SK-N-SH (cell line): ENCODE results near the gene XCR1. TPM values are rescaled to one million over a fixed set of nuclear protein-coding genes. Genes with fewer than 3 reads are reported as not detected.

ENCODE experiments used
- CTCF ChIA-PET: fragments of 300-600, 350-600 bp; formaldehyde crosslinking; extraction: SDS; loops from one replicate; lab custom pipeline; 2021; lab: Yijun Ruan, JAX
- POLR2A ChIA-PET: fragments of 350-600 bp; sonication (Branson Sonifier 250); formaldehyde crosslinking; extraction: SDS; loops from one replicate; lab custom pipeline; 2020; ENCODE audit warnings: antibody characterized with exemption, inconsistent platforms; lab: Yijun Ruan, JAX
- DNase-seq: peaks from one replicate; pipeline ENCODE4 v3.0.0; 2012
- H2AFZ ChIP-seq: fragments of 200-600 bp; sonication (generic); 2 replicates; pipeline ENCODE4 v1.8.1; 2016; ENCODE audit warnings: antibody characterized with exemption, mild to moderate bottlenecking, low read depth
- H3F3A ChIP-seq: fragments of 200-600 bp; sonication (generic); replicated peaks from 2 replicates; pipeline ENCODE3; 2016; ENCODE audit warnings: antibody characterized with exemption, mild to moderate bottlenecking; ENCODE audit not compliant: insufficient read depth
- H3K27ac ChIP-seq, 2 experiments: fragments of 200-500 bp in 1 of 2; fragments of 200-600 bp in 1 of 2; sonication (Bioruptor generic) in 1 of 2; sonication (generic), shearing (Covaris generic) in 1 of 2; 2 replicates each; pipeline versions ENCODE4 v1.5.1 to v1.6.1; 2014 to 2016; ENCODE audit warnings: low read depth in 2 of 2, inconsistent platforms in 1 of 2, low read length in 1 of 2, mild to moderate bottlenecking in 1 of 2, mixed read lengths in 1 of 2
- H3K27me3 ChIP-seq: fragments of 200-600 bp; sonication (generic), shearing (Covaris generic); 2 replicates; pipeline ENCODE4 v1.6.1; 2016; ENCODE audit warnings: mixed run types; ENCODE audit not compliant: insufficient read depth
- H3K36me3 ChIP-seq, 2 experiments: fragments of 200-500 bp in 1 of 2; fragments of 200-600 bp in 1 of 2; sonication (Bioruptor generic) in 1 of 2; sonication (generic) in 1 of 2; replicated peaks in 1 of 2; 2 replicates each; pipeline versions ENCODE3 to v1.5.1; 2014 to 2016; ENCODE audit warnings: low read length in 1 of 2, mild to moderate bottlenecking in 1 of 2; ENCODE audit not compliant: insufficient read depth in 2 of 2, control insufficient read depth in 1 of 2
- H3K4me1 ChIP-seq, 2 experiments: fragments of 200-500 bp in 1 of 2; fragments of 200-600 bp in 1 of 2; sonication (Bioruptor generic) in 1 of 2; sonication (generic), shearing (Covaris generic) in 1 of 2; 2 replicates each; pipeline versions ENCODE4 v1.5.1 to v1.6.1; 2014 to 2016; ENCODE audit warnings: low read depth in 1 of 2, low read length in 1 of 2, mixed run types in 1 of 2; ENCODE audit not compliant: insufficient read depth in 2 of 2, control insufficient read depth in 1 of 2
- H3K4me2 ChIP-seq: fragments of 200-600 bp; sonication (generic), shearing (Covaris generic); 2 replicates; pipeline ENCODE4 v1.6.1; 2017; ENCODE audit warnings: mixed run types
- H3K4me3 ChIP-seq, 2 experiments: fragments of 200-500 bp in 1 of 2; fragments of 200-600 bp in 1 of 2; sonication (Bioruptor generic) in 1 of 2; sonication (generic), shearing (Covaris generic) in 1 of 2; 2 replicates each; pipeline versions ENCODE4 v1.5.1 to v1.8.1; 2014 to 2016; ENCODE audit warnings: low read depth in 2 of 2, inconsistent platforms in 1 of 2, low read length in 1 of 2, mild to moderate bottlenecking in 1 of 2, mixed read lengths in 1 of 2, moderate library complexity in 1 of 2
- H3K79me2 ChIP-seq: fragments of 200-600 bp; sonication (generic); 2 replicates; pipeline ENCODE4 v1.8.1; 2017; ENCODE audit warnings: mild to moderate bottlenecking; ENCODE audit not compliant: insufficient read depth
- H3K9ac ChIP-seq: fragments of 200-600 bp; sonication (generic); 2 replicates; pipeline ENCODE4 v1.6.1; 2017; ENCODE audit warnings: mixed run types
- H3K9me2 ChIP-seq: fragments of 200-600 bp; sonication (generic); 2 replicates; pipeline ENCODE4 v1.6.1; 2017; ENCODE audit warnings: mixed run types
- H3K9me3 ChIP-seq: fragments of 200-600 bp; sonication (generic); 2 replicates; pipeline ENCODE4 v1.6.1; 2017; ENCODE audit warnings: mixed run types, mild to moderate bottlenecking, moderate library complexity
- H4K20me1 ChIP-seq: fragments of 200-600 bp; sonication (generic); 2 replicates; pipeline ENCODE4 v1.6.1; 2017; ENCODE audit warnings: mild to moderate bottlenecking, mixed run types; ENCODE audit not compliant: insufficient read depth
- CHD2 ChIP-seq: fragments of 150-350 bp; IDR thresholded peaks from 2 replicates; pipeline ENCODE4 v1.6.1; 2018; ENCODE audit warnings: low read length; ENCODE audit not compliant: partially characterized antibody
- ELF1 ChIP-seq: IDR thresholded peaks from 2 replicates; pipeline ENCODE4 v1.4.0; 2012
- EZH2phosphoT487 ChIP-seq: fragments of 200-600 bp; sonication (generic); IDR thresholded peaks from 2 replicates; pipeline ENCODE4 v1.6.1; 2017; ENCODE audit warnings: low read depth, mixed run types, mild to moderate bottlenecking, antibody characterized with exemption, moderate library complexity, borderline replicate concordance
- FOSL2 ChIP-seq: IDR thresholded peaks from 2 replicates; pipeline ENCODE4 v1.4.0; 2012; ENCODE audit warnings: low read depth, mild to moderate bottlenecking, moderate library complexity, borderline replicate concordance
- FOXJ3 ChIP-seq: sonication (generic); formaldehyde crosslinking; IDR thresholded peaks from 2 replicates; pipeline ENCODE4 v1.5.1; 2020; ENCODE audit warnings: mild to moderate bottlenecking, missing genetic modification reagents
- FOXM1 ChIP-seq: IDR thresholded peaks from 2 replicates; pipeline ENCODE4 v1.4.0; 2012; ENCODE audit warnings: low read depth, mild to moderate bottlenecking
- GABPA ChIP-seq: IDR thresholded peaks from 2 replicates; pipeline ENCODE4 v1.4.0; 2012; ENCODE audit warnings: low read depth, mild to moderate bottlenecking
- GATA2 ChIP-seq: sonication (generic); formaldehyde crosslinking; IDR thresholded peaks from 2 replicates; pipeline ENCODE4 v1.5.0; 2020; ENCODE audit warnings: mild to moderate bottlenecking, missing genetic modification reagents
- JUND ChIP-seq: IDR thresholded peaks from 2 replicates; pipeline ENCODE4 v1.4.0; 2012
- MEF2A ChIP-seq: IDR thresholded peaks from 2 replicates; pipeline ENCODE4 v1.4.0; 2012; ENCODE audit warnings: low read depth, borderline replicate concordance
- MXI1 ChIP-seq: IDR thresholded peaks from 2 replicates; pipeline ENCODE4 v1.6.1; 2012; ENCODE audit warnings: mild to moderate bottlenecking, low read depth, low read length, improper control_type of control experiment
- NRF1 ChIP-seq: IDR thresholded peaks from 2 replicates; pipeline ENCODE4 v1.6.1; 2012; ENCODE audit warnings: low read depth, mild to moderate bottlenecking, low read length
- POLR2AphosphoS5 ChIP-seq: IDR thresholded peaks from 2 replicates; pipeline ENCODE4 v1.6.1; 2012; ENCODE audit warnings: low read depth, low read length
- RCOR1 ChIP-seq: fragments of 150-350 bp; IDR thresholded peaks from 2 replicates; pipeline ENCODE4 v1.6.1; 2017; ENCODE audit warnings: antibody characterized with exemption, low read length
- RFX5 ChIP-seq: IDR thresholded peaks from 2 replicates; pipeline ENCODE4 v1.6.1; 2012; ENCODE audit warnings: mild to moderate bottlenecking, improper control_type of control experiment, low read length
- TEAD4 ChIP-seq: IDR thresholded peaks from 2 replicates; pipeline ENCODE4 v1.4.0; 2012; ENCODE audit warnings: mild to moderate bottlenecking, borderline replicate concordance; ENCODE audit not compliant: insufficient read depth
- WGBS: methylation state at CpG from one replicate; pipeline ENCODE4 v1.1.6; 2017; ENCODE audit warnings: low lambda C conversion rate; 5-methylcytosine and 5-hydroxymethylcytosine counted together
- polyA plus RNA-seq, 3 experiments: library from polyadenylated mRNA; depleted of rRNA; stranded (reverse); fragments of >200 nt; gene quantifications; 2 replicates each; pipeline ENCODE4 v1.2.3, GENCODE V29; 2012
- TF ChIP-seq, protein P1 (sequence below): IDR thresholded peaks from 2 replicates; pipeline ENCODE4 v1.4.0; 2012; ENCODE audit warnings: low read depth
- TF ChIP-seq, protein P2 (sequence below): fragments of 150-350 bp; IDR thresholded peaks from 2 replicates; pipeline ENCODE4 v1.6.1; 2016; ENCODE audit warnings: mild to moderate bottlenecking, low read depth, low read length
- TF ChIP-seq, protein P3 (sequence below): IDR thresholded peaks from 2 replicates; pipeline ENCODE4; 2012
- TF ChIP-seq, protein P4 (sequence below): IDR thresholded peaks from 2 replicates; pipeline ENCODE4 v1.4.0; 2012; ENCODE audit warnings: low read depth, borderline replicate concordance

XCR1 gene
- polyA plus RNA-seq, 1 of the 3 experiments (the other 2 are of a cell fraction), result not detected

- TF ChIP-seq FOXM1 (no peak), TEAD4 (0 out of 2 replicates have a peak, but pooled peaks have one; percentile 8), FOXJ3 (CRISPR knock-in tag) (no peak), RCOR1 (no peak)
- TF ChIP-seq, protein P1, sequence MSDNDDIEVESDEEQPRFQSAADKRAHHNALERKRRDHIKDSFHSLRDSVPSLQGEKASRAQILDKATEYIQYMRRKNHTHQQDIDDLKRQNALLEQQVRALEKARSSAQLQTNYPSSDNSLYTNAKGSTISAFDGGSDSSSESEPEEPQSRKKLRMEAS, result 0 out of 2 replicates have a peak, but pooled peaks have one; percentile 12
Observed at GRCh38 chr3:45992821-45993221, 34.5 kb downstream of the XCR1 start (continued).

GRCh38 chr3:45992133-45992729, 35.1 kb downstream of the XCR1 start:
- Histone ChIP-seq H3K9ac (no peak overlapping the region), H3K79me2 (peaks cover 23% of the 10 kb centered on the region; the same call in 1 of the 2 replicates), H3K4me3 (no peak overlapping the region), H3K27me3 (no peaks in the 10 kb centered on the region), H3K4me2 (no peak overlapping the region), H3K4me1 (peaks cover 19 to 42% of the 10 kb centered on the region in 2 experiments), H3K36me3 (no peaks in the 10 kb centered on the region), H3K9me3 (no peaks in the 10 kb centered on the region), H3K27ac (peak overlapping the region in 1 of 2 experiments; percentile 52; a peak in 2 of 4 replicates), H3F3A (peaks cover 11% of the 10 kb centered on the region), H3K9me2 (no peaks in the 10 kb centered on the region), H4K20me1 (no peaks in the 10 kb centered on the region), H2AFZ (no peak overlapping the region)
- no peak for DNase-seq
- 100% methylated on average over 2 of the region's 2 CpGs for WGBS
- CTCF ChIA-PET, result no interaction called here
- no peak for TF ChIP-seq ELF1
- TF ChIP-seq, protein P2, sequence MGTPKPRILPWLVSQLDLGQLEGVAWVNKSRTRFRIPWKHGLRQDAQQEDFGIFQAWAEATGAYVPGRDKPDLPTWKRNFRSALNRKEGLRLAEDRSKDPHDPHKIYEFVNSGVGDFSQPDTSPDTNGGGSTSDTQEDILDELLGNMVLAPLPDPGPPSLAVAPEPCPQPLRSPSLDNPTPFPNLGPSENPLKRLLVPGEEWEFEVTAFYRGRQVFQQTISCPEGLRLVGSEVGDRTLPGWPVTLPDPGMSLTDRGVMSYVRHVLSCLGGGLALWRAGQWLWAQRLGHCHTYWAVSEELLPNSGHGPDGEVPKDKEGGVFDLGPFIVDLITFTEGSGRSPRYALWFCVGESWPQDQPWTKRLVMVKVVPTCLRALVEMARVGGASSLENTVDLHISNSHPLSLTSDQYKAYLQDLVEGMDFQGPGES, result no peak
- TF ChIP-seq FOXJ3 (CRISPR knock-in tag), result no peak
- TF ChIP-seq JUND, result no peak
- TF ChIP-seq, protein P1, result no peak
- no peak for TF ChIP-seq RFX5
- TF ChIP-seq RCOR1, result no peak
- TF ChIP-seq, protein P3, sequence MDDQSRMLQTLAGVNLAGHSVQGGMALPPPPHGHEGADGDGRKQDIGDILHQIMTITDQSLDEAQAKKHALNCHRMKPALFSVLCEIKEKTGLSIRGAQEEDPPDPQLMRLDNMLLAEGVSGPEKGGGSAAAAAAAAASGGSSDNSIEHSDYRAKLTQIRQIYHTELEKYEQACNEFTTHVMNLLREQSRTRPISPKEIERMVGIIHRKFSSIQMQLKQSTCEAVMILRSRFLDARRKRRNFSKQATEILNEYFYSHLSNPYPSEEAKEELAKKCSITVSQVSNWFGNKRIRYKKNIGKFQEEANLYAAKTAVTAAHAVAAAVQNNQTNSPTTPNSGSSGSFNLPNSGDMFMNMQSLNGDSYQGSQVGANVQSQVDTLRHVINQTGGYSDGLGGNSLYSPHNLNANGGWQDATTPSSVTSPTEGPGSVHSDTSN, result no peak
- TF ChIP-seq, protein P4, sequence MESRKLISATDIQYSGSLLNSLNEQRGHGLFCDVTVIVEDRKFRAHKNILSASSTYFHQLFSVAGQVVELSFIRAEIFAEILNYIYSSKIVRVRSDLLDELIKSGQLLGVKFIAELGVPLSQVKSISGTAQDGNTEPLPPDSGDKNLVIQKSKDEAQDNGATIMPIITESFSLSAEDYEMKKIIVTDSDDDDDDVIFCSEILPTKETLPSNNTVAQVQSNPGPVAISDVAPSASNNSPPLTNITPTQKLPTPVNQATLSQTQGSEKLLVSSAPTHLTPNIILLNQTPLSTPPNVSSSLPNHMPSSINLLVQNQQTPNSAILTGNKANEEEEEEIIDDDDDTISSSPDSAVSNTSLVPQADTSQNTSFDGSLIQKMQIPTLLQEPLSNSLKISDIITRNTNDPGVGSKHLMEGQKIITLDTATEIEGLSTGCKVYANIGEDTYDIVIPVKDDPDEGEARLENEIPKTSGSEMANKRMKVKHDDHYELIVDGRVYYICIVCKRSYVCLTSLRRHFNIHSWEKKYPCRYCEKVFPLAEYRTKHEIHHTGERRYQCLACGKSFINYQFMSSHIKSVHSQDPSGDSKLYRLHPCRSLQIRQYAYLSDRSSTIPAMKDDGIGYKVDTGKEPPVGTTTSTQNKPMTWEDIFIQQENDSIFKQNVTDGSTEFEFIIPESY, result no peak
- no peak for TF ChIP-seq GABPA
- TF ChIP-seq GATA2 (CRISPR knock-in tag), result no peak
- TF ChIP-seq NRF1, result no peak
- TF ChIP-seq MEF2A, result no peak
- TF ChIP-seq CHD2, result no peak
- TF ChIP-seq POLR2AphosphoS5, result no peak
- no peak for TF ChIP-seq MXI1
- no peak for TF ChIP-seq EZH2phosphoT487
- TF ChIP-seq FOSL2, result no peak
- TF ChIP-seq, all 33 proteins: peak for 0
- POLR2A ChIA-PET, result interaction anchor here (0.9 kb wide), 1 partner anchor 8 kb away, joined by 3 read pairs; no protein-coding TSS in a partner anchor
